Ascending aorta (tissue), 2 donors: Measurements from ENCODE around the gene FYN. TPM values are rescaled to one million over a fixed set of nuclear protein-coding genes. Genes with fewer than 3 reads are reported as not detected.
A peak's percentile ranks its signal among the peaks of the same experiment; 100 is the strongest.

ENCODE experiments used
- DNase-seq, 2 donors: peaks; one replicate each; pipeline ENCODE4 v3.0.0-alpha.2; 2019; ENCODE audit warnings: low spot score in 2 of 2
- H3K27ac ChIP-seq, 2 donors: fragments of 200-600 bp; sonication (generic); one replicate each; pipeline ENCODE4 v1.5.1; 2016 to 2017; ENCODE audit warnings: mild to moderate bottlenecking in 1 of 2
- H3K27me3 ChIP-seq: fragments of 200-600 bp; sonication (generic); one replicate; pipeline ENCODE4 v1.5.1; 2017
- H3K36me3 ChIP-seq, 2 donors: fragments of 200-600 bp; sonication (generic); one replicate each; pipeline ENCODE4 v1.5.1; 2016
- H3K4me1 ChIP-seq, 2 donors: fragments of 200-600 bp; sonication (generic); one replicate each; pipeline ENCODE4 v1.5.1; 2016 to 2017; ENCODE audit warnings: mild to moderate bottlenecking in 1 of 2
- H3K4me3 ChIP-seq, 2 donors: fragments of 200-600 bp; sonication (generic); one replicate each; pipeline ENCODE4 v1.5.1; 2016 to 2017; ENCODE audit warnings: mild to moderate bottlenecking in 1 of 2
- H3K9me3 ChIP-seq, 2 donors: fragments of 200-600 bp; sonication (generic); one replicate each; pipeline ENCODE4 v1.5.1; 2016
- CTCF ChIP-seq, 3 experiments: fragments of 200-600 bp in 2 of 3; fragments of 450-650 bp in 1 of 3; sonication (generic) in 2 of 3; IDR thresholded peaks; one replicate each; pipeline ENCODE4 v1.5.1; 2016 to 2019; ENCODE audit warnings: antibody characterized with exemption in 3 of 3, mild to moderate bottlenecking in 1 of 3, moderate library complexity in 1 of 3
- intact Hi-C: fragments of 100-400 bp; cut with DNase I; formaldehyde crosslinking; loops from one replicate; pipeline ENCODE4 v1.15.1; 2023
- total RNA-seq: library from RNA; depleted of rRNA; stranded (reverse); fragments of >200 nt; gene quantifications from one replicate; pipeline ENCODE4 v1.1.0, GENCODE V29; 2016

Gene FYN
- total RNA-seq, 1 donor from 2014 or later, result 141 TPM

GRCh38 chr6:111724039-111724438, 149.2 kb downstream of the FYN start:
- intact Hi-C loops, result no loop called here
- no peak for TF ChIP-seq CTCF (IDR thresholded peaks at IDR 0.05)
- Histone ChIP-seq H3K27me3 (no peaks in the 10 kb centered on the region), H3K27ac (no peak overlapping the region), H3K4me1 (peaks cover 0 to 7% of the 10 kb centered on the region in 2 donors), H3K36me3 (no peaks in the 10 kb centered on the region), H3K4me3 (no peak overlapping the region), H3K9me3 (no peaks in the 10 kb centered on the region)
- no peak for DNase-seq

- no peak for DNase-seq
- TF ChIP-seq CTCF (IDR thresholded peaks at IDR 0.05), result no peak
- Histone ChIP-seq H3K4me1 (peaks cover 0 to 7% of the 10 kb centered on the region in 2 donors), H3K9me3 (no peaks in the 10 kb centered on the region), H3K4me3 (no peak overlapping the region), H3K27me3 (no peaks in the 10 kb centered on the region), H3K27ac (no peak overlapping the region), H3K36me3 (peaks cover 0 to 4% of the 10 kb centered on the region in 2 donors)
- intact Hi-C loops, result no loop called here
Observed at GRCh38 chr6:111723412-111723970, 149.8 kb downstream of the FYN start.

- Histone ChIP-seq H3K27ac (no peak overlapping the region), H3K4me1 (peaks cover 0 to 7% of the 10 kb centered on the region in 2 donors), H3K4me3 (no peak overlapping the region), H3K36me3 (peaks cover 0 to 8% of the 10 kb centered on the region in 2 donors), H3K9me3 (no peaks in the 10 kb centered on the region), H3K27me3 (no peaks in the 10 kb centered on the region)
- intact Hi-C loops, result no loop called here
- DNase-seq, result peak in 1 of 2 donors; percentile 18
- no peak for TF ChIP-seq CTCF (IDR thresholded peaks at IDR 0.05)
Observed at GRCh38 chr6:111722179-111722731, 151.0 kb downstream of the FYN start.

GRCh38 chr6:111721753-111722154, 151.5 kb downstream of the FYN start:
- H3K36me3 ChIP-seq, result peaks cover 0 to 8% of the 10 kb centered on the region in 2 donors
- DNase-seq, result peak in 1 of 2 donors; percentile 64
- peaks cover 0 to 7% of the 10 kb centered on the region in 2 donors for H3K4me1 ChIP-seq
- H3K27ac ChIP-seq, result no peak overlapping the region
- intact Hi-C loops, result no loop called here
- H3K27me3 ChIP-seq, result no peaks in the 10 kb centered on the region
- no peak overlapping the region for H3K4me3 ChIP-seq
- H3K9me3 ChIP-seq, result no peaks in the 10 kb centered on the region
- TF ChIP-seq CTCF (IDR thresholded peaks at IDR 0.05), result peak; percentile 38 to 43 (median 39)

- intact Hi-C loops, result no loop called here
- H3K27ac ChIP-seq, result no peak overlapping the region
- peak in 1 of 2 donors; percentile 61 for DNase-seq
Observed at GRCh38 chr6:111720931-111721496, 152.2 kb downstream of the FYN start.

More at GRCh38 chr6:111720931-111721496, 152.2 kb downstream of the FYN start:
- Histone ChIP-seq H3K4me3 (no peak overlapping the region), H3K4me1 (peaks cover 0 to 7% of the 10 kb centered on the region in 2 donors), H3K36me3 (peaks cover 0 to 8% of the 10 kb centered on the region in 2 donors), H3K9me3 (no peaks in the 10 kb centered on the region), H3K27me3 (no peaks in the 10 kb centered on the region)
- no peak for TF ChIP-seq CTCF (IDR thresholded peaks at IDR 0.05)
